HG02610 (cell line): ENCODE data around the gene CATSPERD.

Experiments used
- ATAC-seq: cut with Tn5 transposase; IDR thresholded peaks from one replicate; pipeline ENCODE4 v1.9.1; 2021; ENCODE audit warnings: mild to moderate bottlenecking, moderate library complexity; ENCODE audit not compliant: unreplicated experiment

CATSPERD gene

GRCh38 chr19:5801796-5802619 is 81.6 kb downstream of the CATSPERD start:
- no peak for ATAC-seq

DNA sequence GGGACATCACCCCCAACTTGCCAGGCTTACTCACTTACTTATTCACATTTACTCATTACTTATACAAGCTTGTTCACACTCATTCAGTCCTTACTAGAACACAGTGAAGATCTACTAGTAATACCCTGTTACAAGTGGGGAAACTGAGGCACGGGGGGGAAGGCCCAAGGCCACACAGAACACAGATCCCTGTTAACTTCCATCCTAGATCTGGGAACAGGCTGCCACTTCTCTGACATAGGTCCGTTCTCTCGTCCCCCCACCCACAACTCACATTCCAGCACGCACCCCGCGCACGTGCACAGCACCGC is 83.0 kb downstream of the CATSPERD start:
- ATAC-seq: no peak

DNA sequence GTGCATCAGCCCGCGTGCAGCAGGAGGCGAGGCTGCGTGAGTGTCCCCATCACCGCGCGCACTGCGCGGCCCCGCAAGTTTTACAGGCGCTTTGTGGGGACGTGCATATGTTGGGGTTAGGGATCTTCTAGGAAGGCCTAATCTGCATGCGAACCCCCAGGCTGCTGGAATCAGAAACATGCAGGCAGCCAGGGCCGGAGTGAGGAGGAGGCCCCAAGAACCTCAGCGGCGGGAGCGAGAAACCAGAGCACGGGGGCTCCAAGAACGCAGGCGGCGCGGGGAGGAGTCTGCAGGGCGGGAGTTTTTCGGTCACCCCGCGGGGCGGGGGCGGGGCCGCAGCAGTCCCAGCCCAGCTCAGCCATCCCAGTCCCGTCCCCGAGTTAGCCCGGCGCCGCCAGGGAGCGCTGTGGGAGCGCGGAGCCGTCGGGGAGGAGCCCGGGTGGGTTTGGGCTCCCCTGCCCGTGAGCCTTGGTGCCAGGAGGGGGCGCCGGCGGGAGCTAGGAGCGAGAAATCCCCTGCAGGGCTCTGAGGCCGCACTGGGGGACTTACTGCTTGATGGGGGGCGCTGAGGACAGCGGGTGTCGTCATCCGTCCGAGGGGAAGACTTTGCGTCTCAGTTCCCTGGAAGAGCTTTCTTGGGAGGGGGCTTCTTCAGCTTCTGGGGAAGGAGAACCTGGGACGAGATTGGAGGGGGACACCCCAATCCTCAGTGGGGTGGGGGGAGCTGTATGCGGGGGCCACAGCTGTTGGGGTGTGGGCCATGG is 83.5 kb downstream of the CATSPERD start:
- ATAC-seq: peak; percentile 60

- no peak for ATAC-seq
Observed at GRCh38 chr19:5804516-5805461, 84.4 kb downstream of the CATSPERD start, which contains the start of gene NRTN. Gene NRTN (plus strand): TSS chr19:5805067. CDS start chr19:5824166, 19,099 bp downstream.

DNA sequence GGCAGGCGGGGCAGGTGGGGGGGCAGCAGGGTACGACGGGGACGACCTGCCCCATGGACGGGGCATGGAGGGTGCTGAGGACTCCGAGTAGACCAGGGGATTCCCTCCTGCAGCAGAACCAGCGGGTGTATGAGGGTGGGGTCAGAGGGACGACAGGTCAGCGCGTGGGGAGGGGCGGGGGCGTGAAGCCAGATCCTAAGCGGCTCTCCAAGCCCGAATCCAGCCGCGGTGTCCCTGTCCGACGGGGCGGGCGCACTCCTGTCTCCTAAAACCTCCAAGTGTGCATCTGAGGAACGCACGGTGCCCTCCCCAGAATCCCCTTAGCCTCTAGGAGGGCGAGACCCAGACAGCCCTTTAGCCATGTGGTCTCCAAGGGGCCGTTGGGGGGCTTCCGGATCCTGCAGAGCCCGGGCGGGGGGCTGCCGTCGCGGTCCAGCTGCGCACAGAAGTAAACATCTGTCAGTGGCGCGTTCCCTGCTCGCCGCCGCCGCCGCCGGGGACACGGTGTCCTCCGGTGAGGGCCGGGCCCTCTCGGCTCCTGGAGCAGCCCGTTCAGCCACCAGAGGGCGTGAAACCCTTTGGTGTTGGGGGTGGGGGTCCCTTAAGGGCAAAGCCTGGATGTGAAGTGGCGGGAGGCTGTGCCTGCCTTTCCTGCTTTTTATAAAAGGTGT is 85.2 kb downstream of the CATSPERD start:
- ATAC-seq: no peak

DNA sequence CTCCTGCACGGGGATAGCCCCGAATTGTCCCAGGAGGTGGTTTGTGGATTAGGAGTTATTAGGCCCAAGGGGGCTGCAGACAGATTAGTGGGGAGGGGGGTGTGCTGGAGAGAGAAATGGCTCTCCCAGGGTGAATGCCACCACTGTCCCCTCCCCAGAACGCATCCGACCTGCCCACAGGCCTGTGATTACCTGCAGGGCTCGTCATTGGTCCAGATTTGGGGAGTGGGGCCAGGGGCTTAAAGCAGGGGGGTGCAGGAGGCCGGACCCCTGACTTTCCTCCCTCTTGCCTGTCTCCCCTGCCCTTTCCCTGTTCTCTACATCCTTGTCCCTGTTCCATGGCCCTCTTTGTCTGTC is 85.7 kb downstream of the CATSPERD start:
- no peak for ATAC-seq

DNA sequence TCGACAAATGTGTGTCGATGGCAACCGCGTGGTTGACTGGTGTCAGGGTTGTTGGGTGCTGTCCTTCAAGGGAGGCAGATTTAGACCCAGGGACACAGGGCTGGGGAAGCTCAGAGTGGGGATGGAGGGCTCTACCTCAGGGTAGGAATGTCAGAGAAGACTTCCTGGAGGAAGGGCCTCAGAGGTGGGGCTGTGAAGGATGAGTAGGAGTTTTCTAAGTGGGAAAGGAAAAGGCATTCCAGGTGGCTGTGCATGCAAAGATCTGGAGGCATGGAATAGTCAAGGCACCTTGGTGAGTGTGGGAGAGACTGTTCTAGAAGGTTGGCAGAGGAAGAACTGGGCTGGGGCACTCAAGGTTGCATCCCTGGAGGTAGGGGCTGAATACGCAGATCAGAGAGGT is 86.5 kb downstream of the CATSPERD start:
- no peak for ATAC-seq

DNA sequence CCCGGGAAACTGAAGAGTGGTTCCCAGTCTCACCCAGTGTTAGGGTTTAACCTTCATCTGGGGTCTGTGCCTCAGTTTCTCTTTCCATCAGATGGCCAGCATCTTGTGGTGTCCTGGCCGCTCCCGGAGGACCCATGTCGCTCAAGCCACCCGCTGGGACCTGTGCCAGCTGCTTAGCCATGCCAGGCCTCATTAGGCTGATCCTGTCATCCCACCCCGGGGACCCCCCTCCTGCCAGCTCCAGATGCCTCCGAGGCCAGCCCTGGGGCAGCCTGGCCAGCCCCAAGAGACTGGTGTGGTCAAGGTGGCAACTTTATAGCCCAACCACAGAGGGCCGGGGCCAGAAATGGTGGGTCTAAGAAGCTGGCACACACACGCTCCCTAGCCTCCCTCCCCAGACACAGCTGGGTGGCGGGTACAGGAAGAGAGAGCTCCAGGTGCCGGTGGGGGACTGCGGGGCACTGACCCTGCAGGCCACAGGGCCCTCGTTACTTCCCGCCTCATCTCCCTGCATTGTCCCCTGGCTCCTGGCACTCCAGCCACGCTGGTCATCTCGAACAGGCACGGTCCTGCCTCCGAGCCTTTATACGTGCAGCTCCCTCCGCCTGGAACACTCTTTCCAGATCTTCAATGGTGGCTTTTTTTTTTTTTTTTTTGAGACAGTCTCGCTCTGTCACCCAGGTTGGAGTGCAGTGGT is 87.8 kb downstream of the CATSPERD start:
- ATAC-seq: no peak

DNA sequence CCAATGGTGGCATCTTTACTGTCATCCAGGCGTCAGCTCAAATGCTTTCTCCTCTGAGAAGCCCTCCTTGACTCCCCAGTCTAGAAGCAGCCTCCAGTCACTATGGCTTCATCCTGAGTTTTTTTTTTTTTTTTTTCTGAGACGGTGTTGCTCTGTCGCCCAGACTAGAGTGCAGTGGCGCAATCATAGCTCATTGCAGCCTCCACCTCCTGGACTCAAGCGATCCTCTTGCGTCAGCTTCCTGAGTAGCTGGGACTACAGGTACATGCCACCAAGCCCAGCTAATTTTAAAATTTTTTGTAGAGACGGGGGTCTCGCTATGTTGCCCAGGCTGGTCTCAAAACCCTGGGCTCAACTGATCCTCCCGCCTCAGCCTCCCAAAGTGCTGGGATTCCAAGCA is 88.6 kb downstream of the CATSPERD start:
- ATAC-seq: no peak

- ATAC-seq: no peak
Observed at GRCh38 chr19:5809469-5809868, 89.0 kb downstream of the CATSPERD start.

DNA sequence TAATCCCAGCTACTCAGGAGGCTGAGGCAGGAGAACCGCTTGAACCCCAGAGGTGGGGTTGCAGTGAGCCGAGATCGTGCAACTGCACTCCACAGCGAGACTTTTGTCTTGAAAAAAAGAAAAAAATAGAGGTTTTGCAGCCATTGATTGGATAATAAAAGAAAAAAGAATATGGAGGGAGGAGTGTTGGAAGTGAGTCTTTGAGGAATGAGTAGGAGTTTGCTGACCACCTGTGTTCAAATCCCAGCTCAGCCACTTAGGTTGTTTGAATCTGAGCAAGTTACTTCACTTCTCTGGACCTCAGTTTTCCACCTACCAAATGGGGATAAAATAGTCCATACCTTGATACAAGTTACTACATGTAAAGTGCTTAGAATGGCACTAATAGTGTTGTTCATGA is 90.7 kb downstream of the CATSPERD start:
- no peak for ATAC-seq

- ATAC-seq: no peak
Observed at GRCh38 chr19:5814123-5814851, 93.8 kb downstream of the CATSPERD start.

- no peak for ATAC-seq
Observed at GRCh38 chr19:5814852-5815246, 94.4 kb downstream of the CATSPERD start.

GRCh38 chr19:5817218-5817617 is 96.8 kb downstream of the CATSPERD start:
- ATAC-seq: no peak

- no peak for ATAC-seq
Observed at GRCh38 chr19:5818594-5818993, 98.2 kb downstream of the CATSPERD start.

DNA sequence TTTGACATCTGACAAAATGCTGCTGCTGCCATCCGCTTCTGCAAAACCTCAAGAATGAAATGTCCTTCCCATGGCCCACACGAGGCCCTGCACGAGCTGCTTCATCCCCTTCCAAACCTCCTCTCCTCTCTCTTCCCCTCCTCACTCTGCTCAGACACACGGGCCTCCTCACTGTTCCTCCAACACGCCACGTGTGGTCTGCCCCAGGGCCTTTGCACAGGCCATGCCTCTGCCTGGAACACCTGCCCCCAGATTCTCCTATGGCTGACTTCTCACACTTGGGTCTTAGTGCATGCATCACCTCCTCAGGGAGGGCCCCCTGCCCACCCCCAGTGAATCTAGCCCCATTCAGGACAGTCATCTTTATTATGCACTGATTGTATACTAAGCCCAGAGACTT is 100.3 kb downstream of the CATSPERD start:
- ATAC-seq: no peak

DNA sequence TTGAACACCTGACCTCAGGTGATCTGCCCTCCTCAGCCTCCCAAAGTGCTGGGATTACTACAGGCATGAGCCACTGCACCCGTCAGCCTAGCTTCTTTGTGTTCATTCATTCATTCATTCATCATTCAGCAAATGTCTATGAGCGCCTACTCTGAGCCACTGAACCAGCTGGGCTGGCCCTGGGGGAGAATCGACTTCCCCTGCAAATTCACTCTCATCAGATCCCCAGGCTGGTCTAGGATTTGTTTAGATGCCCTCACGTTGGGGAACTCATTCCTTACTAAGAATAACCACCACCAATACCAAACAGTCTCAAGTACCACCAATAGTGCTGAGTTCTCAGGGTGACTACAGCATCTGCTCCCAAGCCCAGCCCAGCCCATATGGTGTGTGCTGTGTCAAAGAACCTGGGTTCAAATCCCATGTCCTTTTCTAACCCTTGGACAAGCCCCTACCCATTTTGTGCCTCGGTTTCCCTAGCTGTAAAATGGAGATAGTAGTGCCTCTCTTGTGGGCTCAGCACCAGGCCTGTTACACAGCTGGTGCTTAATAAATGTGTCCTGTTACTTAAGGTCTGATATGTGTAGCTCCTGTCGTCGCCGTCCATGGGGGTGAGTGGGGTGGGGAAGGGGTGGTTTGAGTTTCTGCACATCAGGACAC is 101.2 kb downstream of the CATSPERD start:
- ATAC-seq: no peak

GRCh38 chr19:5822181-5822844 is 101.9 kb downstream of the CATSPERD start:
- no peak for ATAC-seq
